ENCODE results near the gene TRABD2A. TPM values are rescaled to one million over a fixed set of nuclear protein-coding genes. Genes with fewer than 3 reads are reported as not detected.

TRABD2A gene
- total RNA-seq, 3 donors from 2014 or later (not counting 1 experiment from before 2014, with no cell fraction given) = 1.4 to 6.3 (median 6.3) TPM

DNA sequence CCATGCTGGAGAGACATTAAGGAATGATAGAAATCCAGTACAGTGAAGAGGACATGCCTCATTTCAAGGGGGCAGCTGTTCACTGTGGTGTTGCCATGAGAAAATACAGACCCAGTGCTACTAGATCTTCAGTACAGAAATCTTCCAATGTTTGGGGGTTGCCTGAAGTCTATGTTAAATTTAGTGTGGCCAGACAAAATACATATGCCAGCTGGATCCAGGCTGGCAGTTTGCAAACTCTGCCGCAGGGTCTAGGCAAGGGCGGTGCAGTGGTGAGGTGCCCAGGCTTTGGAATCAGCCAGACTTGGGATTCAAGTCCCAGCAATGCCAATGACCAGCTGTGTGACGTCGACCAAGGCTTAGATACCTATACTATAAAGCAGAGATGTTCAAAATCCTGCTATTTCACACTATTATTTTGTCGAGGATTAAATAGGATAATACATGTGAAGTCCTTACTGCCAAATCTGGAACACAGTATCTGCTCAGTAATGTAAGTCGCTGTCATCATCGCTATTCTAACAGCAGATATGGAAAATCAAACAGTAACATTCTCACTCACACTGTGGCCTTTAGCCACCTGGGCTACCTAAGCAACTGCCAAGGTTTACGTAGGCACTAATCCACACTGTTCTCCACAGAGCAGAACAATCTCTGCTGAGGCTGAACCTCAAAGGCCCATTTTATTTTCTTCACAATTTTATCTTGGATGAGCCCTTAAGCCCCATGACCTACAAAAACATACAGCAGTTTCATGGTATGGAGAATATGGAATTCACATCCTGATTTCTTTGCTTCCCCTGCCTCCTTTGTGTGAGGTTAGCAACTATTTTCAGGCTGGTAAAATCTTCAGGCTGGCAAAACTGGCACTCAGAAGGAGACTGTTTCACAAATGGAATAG lies 18.7 kb upstream of the TRABD2A start:
- Histone ChIP-seq H3K27me3 (ENCODE audit: control insufficient read depth, insufficient read depth, low read length) (no peaks in the 10 kb centered on the region), H3K9me3 (ENCODE audit: control insufficient read depth, insufficient read depth, low read length) (no peaks in the 10 kb centered on the region), H3K4me3 (ENCODE audit: low read length) (no peak overlapping the region), H3K36me3 (ENCODE audit: control insufficient read depth, insufficient read depth, low read length) (no peaks in the 10 kb centered on the region), H3K27ac (ENCODE audit: low read length) (peak overlapping the region; percentile 46), H3K4me1 (ENCODE audit: control insufficient read depth, insufficient read depth, low read length) (peaks cover 37% of the 10 kb centered on the region)
- intact Hi-C loops (cut with micrococcal nuclease) = no loop called here
- H3K27me3 Mint-ChIP-seq (ENCODE audit: low read depth in 2 of 2) = no peaks in the 10 kb centered on the region
- H3K4me1 Mint-ChIP-seq = peaks cover 49 to 54% of the 10 kb centered on the region in 2 donors
- no peak for DNase-seq
- no peak overlapping the region for H3K4me3 Mint-ChIP-seq
- no peaks in the 10 kb centered on the region for H3K9me3 Mint-ChIP-seq
- TF ChIP-seq, protein P1, sequence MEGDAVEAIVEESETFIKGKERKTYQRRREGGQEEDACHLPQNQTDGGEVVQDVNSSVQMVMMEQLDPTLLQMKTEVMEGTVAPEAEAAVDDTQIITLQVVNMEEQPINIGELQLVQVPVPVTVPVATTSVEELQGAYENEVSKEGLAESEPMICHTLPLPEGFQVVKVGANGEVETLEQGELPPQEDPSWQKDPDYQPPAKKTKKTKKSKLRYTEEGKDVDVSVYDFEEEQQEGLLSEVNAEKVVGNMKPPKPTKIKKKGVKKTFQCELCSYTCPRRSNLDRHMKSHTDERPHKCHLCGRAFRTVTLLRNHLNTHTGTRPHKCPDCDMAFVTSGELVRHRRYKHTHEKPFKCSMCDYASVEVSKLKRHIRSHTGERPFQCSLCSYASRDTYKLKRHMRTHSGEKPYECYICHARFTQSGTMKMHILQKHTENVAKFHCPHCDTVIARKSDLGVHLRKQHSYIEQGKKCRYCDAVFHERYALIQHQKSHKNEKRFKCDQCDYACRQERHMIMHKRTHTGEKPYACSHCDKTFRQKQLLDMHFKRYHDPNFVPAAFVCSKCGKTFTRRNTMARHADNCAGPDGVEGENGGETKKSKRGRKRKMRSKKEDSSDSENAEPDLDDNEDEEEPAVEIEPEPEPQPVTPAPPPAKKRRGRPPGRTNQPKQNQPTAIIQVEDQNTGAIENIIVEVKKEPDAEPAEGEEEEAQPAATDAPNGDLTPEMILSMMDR (IDR thresholded peaks at IDR 0.05) = no peak
- H3K27ac Mint-ChIP-seq = peak overlapping the region; percentile 94 to 95
- WGBS (ENCODE audit: insufficient coverage) = 97% methylated on average over 8 of the region's 8 CpGs
- no peak for ATAC-seq
- H3K36me3 Mint-ChIP-seq = no peaks in the 10 kb centered on the region

DNA sequence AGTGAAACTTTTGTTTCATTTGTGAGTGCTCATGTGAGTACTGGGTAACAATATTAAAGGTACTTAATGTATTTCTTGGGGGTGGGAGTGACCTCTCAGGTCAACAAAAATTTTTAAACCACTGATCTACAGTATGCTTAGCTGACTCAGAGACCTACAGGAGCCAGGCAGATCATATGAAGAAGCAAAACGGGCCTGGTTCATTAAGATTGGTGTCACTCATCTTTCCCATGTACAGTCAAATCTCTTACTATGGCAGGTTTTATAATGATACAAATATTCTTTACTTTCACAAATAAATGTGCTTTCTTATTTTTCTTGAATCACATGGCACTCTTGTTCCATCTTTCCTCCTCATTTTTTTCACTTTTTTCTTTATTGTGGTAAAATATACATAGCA lies 16.9 kb upstream of the TRABD2A start:
- peaks cover 40 to 52% of the 10 kb centered on the region in 2 donors for H3K4me1 Mint-ChIP-seq

DNA sequence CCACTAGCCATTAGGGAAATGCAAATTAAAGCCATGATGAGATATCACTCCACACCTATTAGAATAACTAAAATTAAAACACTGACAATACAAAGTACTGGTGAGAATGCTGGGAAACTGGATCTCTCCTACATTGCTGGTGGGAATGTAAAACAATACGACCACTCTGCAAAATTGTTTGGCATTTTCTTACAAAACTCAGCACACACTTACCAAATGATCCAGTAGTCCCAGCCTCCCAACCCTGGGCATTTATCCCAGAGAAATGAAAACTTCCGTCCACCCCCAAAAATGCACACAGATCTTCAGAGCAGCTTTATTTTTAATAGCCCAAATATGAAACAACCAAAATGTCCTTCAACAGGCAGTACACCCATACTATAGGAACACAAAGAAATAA lies 15.7 kb upstream of the TRABD2A start:
- 100% methylated on average over 2 of the region's 2 CpGs for WGBS (ENCODE audit: insufficient coverage)
- no peak for ATAC-seq
- no peaks in the 10 kb centered on the region for H3K36me3 ChIP-seq (ENCODE audit: control insufficient read depth, insufficient read depth, low read length)
- TF ChIP-seq, protein P1 (IDR thresholded peaks at IDR 0.05) = no peak
- no peak overlapping the region for H3K4me3 ChIP-seq (ENCODE audit: low read length)
- DNase-seq = no peak
- intact Hi-C loops (cut with micrococcal nuclease) = no loop called here
- H3K4me1 ChIP-seq (ENCODE audit: control insufficient read depth, insufficient read depth, low read length) = peaks cover 35% of the 10 kb centered on the region
- Mint-ChIP-seq H3K27ac (peak overlapping the region; percentile 94 to 95), H3K9me3 (no peaks in the 10 kb centered on the region), H3K36me3 (no peaks in the 10 kb centered on the region), H3K4me1 (peaks cover 30 to 42% of the 10 kb centered on the region in 2 donors), H3K27me3 (ENCODE audit: low read depth in 2 of 2) (no peaks in the 10 kb centered on the region), H3K4me3 (no peak overlapping the region)
- no peak overlapping the region for H3K27ac ChIP-seq (ENCODE audit: low read length)
- H3K9me3 ChIP-seq (ENCODE audit: control insufficient read depth, insufficient read depth, low read length) = no peaks in the 10 kb centered on the region
- no peaks in the 10 kb centered on the region for H3K27me3 ChIP-seq (ENCODE audit: control insufficient read depth, insufficient read depth, low read length)

More for the DNA sequence above, 16.9 kb upstream of the TRABD2A start:
- Histone ChIP-seq H3K4me1 (ENCODE audit: control insufficient read depth, insufficient read depth, low read length) (peaks cover 39% of the 10 kb centered on the region), H3K9me3 (ENCODE audit: control insufficient read depth, insufficient read depth, low read length) (no peaks in the 10 kb centered on the region), H3K27ac (ENCODE audit: low read length) (peak overlapping the region; percentile 46), H3K4me3 (ENCODE audit: low read length) (no peak overlapping the region), H3K36me3 (ENCODE audit: control insufficient read depth, insufficient read depth, low read length) (no peaks in the 10 kb centered on the region), H3K27me3 (ENCODE audit: control insufficient read depth, insufficient read depth, low read length) (no peaks in the 10 kb centered on the region)
- ATAC-seq (no peak), DNase-seq (no peak)
- H3K27me3 Mint-ChIP-seq (ENCODE audit: low read depth in 2 of 2) = no peaks in the 10 kb centered on the region
- intact Hi-C loops (cut with micrococcal nuclease) = no loop called here
- WGBS (ENCODE audit: insufficient coverage) = 43% methylated on average over 1 of the region's 1 CpG
- no peaks in the 10 kb centered on the region for H3K36me3 Mint-ChIP-seq
- no peaks in the 10 kb centered on the region for H3K9me3 Mint-ChIP-seq
- peak overlapping the region; percentile 94 to 95 for H3K27ac Mint-ChIP-seq
- TF ChIP-seq, protein P1 (IDR thresholded peaks at IDR 0.05) = no peak
- H3K4me3 Mint-ChIP-seq = peak overlapping the region; percentile 40

Data from natural killer cell (primary cell).